Liver (tissue), 3 donors: Measurements from ENCODE around the gene ANKRD1.

Source experiments
- CTCF ChIP-seq: fragments of 150-350 bp; IDR thresholded peaks from 2 replicates; pipeline ENCODE4 v1.5.1; 2017; ENCODE audit warnings: improper control_type of control experiment, low read depth, low read length; ENCODE audit not compliant: missing input control
- EGR1 ChIP-seq, 2 donors: IDR thresholded peaks; 2 replicates each; pipeline ENCODE4 v1.6.1; 2016 to 2018; ENCODE audit warnings: antibody characterized with exemption in 2 of 2, low read depth in 2 of 2
- FOXA2 ChIP-seq: IDR thresholded peaks from 2 replicates; pipeline ENCODE4 v1.6.1; 2016; ENCODE audit warnings: antibody characterized with exemption
- GABPA ChIP-seq, 2 donors: IDR thresholded peaks in 1 of 2; conservative IDR thresholded peaks in 1 of 2; 2 replicates each; pipeline ENCODE4 v1.6.1; 2016; ENCODE audit warnings: antibody characterized with exemption in 2 of 2, mild to moderate bottlenecking in 1 of 2, moderate library complexity in 1 of 2
- HNF4A ChIP-seq, 2 donors: conservative IDR thresholded peaks; 2 replicates each; pipeline ENCODE4 v1.6.1; 2016; ENCODE audit warnings: antibody characterized with exemption in 2 of 2, mild to moderate bottlenecking in 2 of 2
- MAX ChIP-seq: IDR thresholded peaks from 2 replicates; pipeline ENCODE4 v1.6.1; 2016; ENCODE audit warnings: antibody characterized with exemption
- RAD21 ChIP-seq, 2 donors: IDR thresholded peaks; 2 replicates each; pipeline ENCODE4 v1.6.1; 2016; ENCODE audit warnings: antibody characterized with exemption in 2 of 2, mild to moderate bottlenecking in 2 of 2
- RXRA ChIP-seq, 2 donors: IDR thresholded peaks; 2 replicates each; pipeline ENCODE4 v1.6.1; 2017 to 2018; ENCODE audit warnings: antibody characterized with exemption in 2 of 2, mild to moderate bottlenecking in 1 of 2
- SP1 ChIP-seq: IDR thresholded peaks from 2 replicates; pipeline ENCODE4 v1.6.1; 2018; ENCODE audit warnings: antibody characterized with exemption, mild to moderate bottlenecking
- TAF1 ChIP-seq: conservative IDR thresholded peaks from 2 replicates; pipeline ENCODE4 v1.6.1; 2016; ENCODE audit warnings: antibody characterized with exemption, mild to moderate bottlenecking
- ZBTB33 ChIP-seq: IDR thresholded peaks from 2 replicates; pipeline ENCODE4 v1.6.1; 2016; ENCODE audit warnings: antibody characterized with exemption
- donor health status: healthy.
- donor health status: healthy.

GRCh38 chr10:90923111-90923731 is 2.3 kb upstream of the ANKRD1 start:
- TF ChIP-seq EGR1 (IDR thresholded peaks at IDR 0.05; ENCODE audit: low read depth in 2 of 2) (no peak), FOXA2 (no peak), CTCF (no peak), TAF1 (no peak), HNF4A (conservative IDR thresholded peaks at IDR 0.05) (no peak), RXRA (IDR thresholded peaks at IDR 0.05) (no peak), RAD21 (IDR thresholded peaks at IDR 0.05) (no peak), SP1 (no peak), MAX (no peak), GABPA (IDR thresholded peaks at IDR 0.05 in 1 of 2, conservative IDR thresholded peaks at IDR 0.05 in 1 of 2) (no peak), ZBTB33 (no peak)
